Panc1 (cell line): ENCODE measurements around the gene AK4. TPM values are rescaled to one million over a fixed set of nuclear protein-coding genes. Genes with fewer than 3 reads are reported as not detected.

Experiments
- ATAC-seq: fragments of 200-7000 bp; cut with Tn5 transposase; 2 replicates; pipeline ENCODE4 v1.9.1; 2020; ENCODE audit warnings: mild to moderate bottlenecking, moderate library complexity
- BruUV-seq: library from RNA; stranded (reverse); fragments of 400-500 nt; replicated peaks from 2 replicates; lab custom pipeline; 2021; lab: Mats Ljungman, UMichigan
- CTCF ChIA-PET: fragments of 300-600 bp; sonication (Branson Sonifier 250); formaldehyde crosslinking; loops from one replicate; lab custom pipeline; 2022; ENCODE audit warnings: antibody characterized with exemption; lab: Charles Lee
- POLR2A ChIA-PET: fragments of 300-600 bp; sonication (Branson Sonifier 250); formaldehyde crosslinking; loops from one replicate; lab custom pipeline; 2022; ENCODE audit warnings: antibody characterized with exemption; lab: Charles Lee
- DNase-seq: peaks from one replicate; pipeline ENCODE4 v3.0.0-alpha.2; 2010; ENCODE audit warnings: low read depth, low spot score
- H3K27ac ChIP-seq: 2 replicates; pipeline ENCODE4 v1.5.1; 2011; ENCODE audit warnings: mild to moderate bottlenecking, low read length, inconsistent platforms
- H3K27me3 ChIP-seq: fragments of 200-500 bp; sonication (Bioruptor generic); 2 replicates; pipeline ENCODE4 v1.6.0; 2014; ENCODE audit warnings: low read length, inconsistent platforms; ENCODE audit not compliant: control insufficient read depth, insufficient read depth
- H3K36me3 ChIP-seq: fragments of 200-500 bp; sonication (Bioruptor generic); 2 replicates; pipeline ENCODE4 v1.5.1; 2014; ENCODE audit warnings: inconsistent platforms, mild to moderate bottlenecking, low read length, moderate library complexity; ENCODE audit not compliant: control insufficient read depth, insufficient read depth
- H3K4me1 ChIP-seq: 2 replicates; pipeline ENCODE4 v1.5.1; 2011; ENCODE audit warnings: inconsistent platforms, mild to moderate bottlenecking, low read length, moderate library complexity; ENCODE audit not compliant: control insufficient read depth, insufficient read depth
- H3K4me3 ChIP-seq, 2 experiments: 2 replicates each; pipeline ENCODE4 v1.5.1; 2011 to 2012; ENCODE audit warnings: low read depth in 2 of 2, low read length in 2 of 2, mild to moderate bottlenecking in 2 of 2, inconsistent platforms in 1 of 2, moderate library complexity in 1 of 2
- H3K9me3 ChIP-seq: fragments of 200-500 bp; sonication (Bioruptor generic); 2 replicates; pipeline ENCODE4 v1.5.1; 2014; ENCODE audit warnings: low read depth, mild to moderate bottlenecking, inconsistent platforms, low read length, moderate library complexity; ENCODE audit not compliant: control insufficient read depth, insufficient read depth
- CTCF ChIP-seq: fragments of 450-650 bp; IDR thresholded peaks from 2 replicates; pipeline ENCODE4 v1.5.1; 2017; ENCODE audit warnings: mild to moderate bottlenecking
- POLR2AphosphoS5 ChIP-seq: IDR thresholded peaks from 2 replicates; pipeline ENCODE4 v1.6.1; 2012; ENCODE audit warnings: mild to moderate bottlenecking, low read depth, low read length, moderate library complexity
- REST ChIP-seq, 2 experiments: IDR thresholded peaks; 2 replicates each; pipeline ENCODE4 v1.6.1; 2011 to 2012; ENCODE audit warnings: low read depth in 2 of 2, control low read depth in 1 of 2, low read length in 1 of 2, mild to moderate bottlenecking in 1 of 2, moderate library complexity in 1 of 2; ENCODE audit not compliant: insufficient read depth in 1 of 2
- SIN3A ChIP-seq: IDR thresholded peaks from 2 replicates; pipeline ENCODE4 v1.6.1; 2012; ENCODE audit warnings: low read depth, mild to moderate bottlenecking, low read length, moderate library complexity, borderline replicate concordance; ENCODE audit not compliant: insufficient read depth
- TCF7L2 ChIP-seq: IDR thresholded peaks from 2 replicates; pipeline ENCODE4 v1.6.1; 2011; ENCODE audit warnings: mild to moderate bottlenecking, low read depth, low read length, inconsistent platforms
- in situ Hi-C: cut with HindIII; loops from 2 replicates; pipeline ENCODE4 v1.10.0; 2016; ENCODE audit warnings: low sequenced_read_pairs, low pct_unique_long_range_greater_than_20kb
- intact Hi-C: fragments of 100-400 bp; cut with micrococcal nuclease; formaldehyde crosslinking; loops from one replicate; pipeline ENCODE4 v1.10.0; 2022; ENCODE audit not compliant: unreplicated experiment
- total RNA-seq: library from RNA; stranded (reverse); gene quantifications from one replicate; pipeline ENCODE4 v1.2.1, GENCODE V29; 2021; ENCODE audit not compliant: unreplicated experiment

The AK4 gene
- total RNA-seq, 1 experiment from 2014 or later, result 26.8 TPM

GRCh38 chr1:65269612-65270011, 121.6 kb downstream of the AK4 start:
- no peaks in the 10 kb centered on the region for H3K36me3 ChIP-seq
- no peak overlapping the region for H3K27ac ChIP-seq
- ATAC-seq (no peak), DNase-seq (no peak)
- 0 out of 2 replicates have a peak, but pooled peaks have one; percentile 6 for TF ChIP-seq CTCF
- TF ChIP-seq POLR2AphosphoS5, result no peak
- no peak for TF ChIP-seq REST (IDR thresholded peaks at IDR 0.05; ENCODE audit: insufficient read depth in 1 of 2, low read depth in 2 of 2, low read length in 1 of 2)
- TF ChIP-seq SIN3A, result no peak
- intact Hi-C loops (no loop called here), in situ Hi-C loops (no loop called here)
- no peaks in the 10 kb centered on the region for H3K9me3 ChIP-seq
- H3K4me3 ChIP-seq, result no peak overlapping the region
- no peaks in the 10 kb centered on the region for H3K27me3 ChIP-seq
- H3K4me1 ChIP-seq, result no peaks in the 10 kb centered on the region; the same call in 1 of the 2 replicates
- POLR2A ChIA-PET, result no interaction called here
- no TSS peak for BruUV-seq
- CTCF ChIA-PET, result no interaction called here

- POLR2A ChIA-PET, result interaction anchor here (0.6 kb wide), 1 partner anchor 23 kb away, joined by 3 read pairs; no protein-coding TSS in a partner anchor
- no peak overlapping the region for H3K27ac ChIP-seq
Measured at GRCh38 chr1:65276197-65276939, 128.4 kb downstream of the AK4 start.

More at GRCh38 chr1:65276197-65276939, 128.4 kb downstream of the AK4 start:
- intact Hi-C loops, result no loop called here
- CTCF ChIA-PET, result no interaction called here
- no TSS peak for BruUV-seq
- DNase-seq (no peak), ATAC-seq (no peak)
- Histone ChIP-seq H3K36me3 (no peaks in the 10 kb centered on the region), H3K4me3 (no peak overlapping the region), H3K9me3 (no peaks in the 10 kb centered on the region), H3K4me1 (0 out of 2 replicates have a peak, but pooled peaks cover 4% of the 10 kb centered on the region), H3K27me3 (no peaks in the 10 kb centered on the region)
- in situ Hi-C loops, result no loop called here
- TF ChIP-seq CTCF (no peak), POLR2AphosphoS5 (no peak), SIN3A (no peak), TCF7L2 (no peak), REST (IDR thresholded peaks at IDR 0.05; ENCODE audit: insufficient read depth in 1 of 2, low read depth in 2 of 2, low read length in 1 of 2) (no peak)
